H9 (cell line): ENCODE data around the gene PDE3A. TPM values are rescaled to one million over a fixed set of nuclear protein-coding genes. Genes with fewer than 3 reads are reported as not detected.

Source experiments
- DNase-seq: peaks from one replicate; pipeline ENCODE4 v3.0.0-alpha.2; 2017
- H2AFZ ChIP-seq: one replicate; pipeline ENCODE4 v1.6.1; 2013; ENCODE audit warnings: mild to moderate bottlenecking, low read length, control low read depth, moderate library complexity
- H2AK5ac ChIP-seq: 2 replicates; pipeline ENCODE4 v1.6.1; 2013; ENCODE audit warnings: low read length, control low read depth, mixed read lengths; ENCODE audit not compliant: insufficient read length
- H2BK120ac ChIP-seq: one replicate; pipeline ENCODE4 v1.6.1; 2013; ENCODE audit warnings: low read depth, mild to moderate bottlenecking, low read length, control low read depth, inconsistent platforms; ENCODE audit not compliant: poor library complexity, severe bottlenecking
- H2BK12ac ChIP-seq: 2 replicates; pipeline ENCODE4 v1.6.1; 2013; ENCODE audit warnings: low read length, control low read depth, mixed read lengths, low read depth; ENCODE audit not compliant: insufficient read length
- H2BK15ac ChIP-seq: 2 replicates; pipeline ENCODE4 v1.6.1; 2013; ENCODE audit warnings: low read depth, low read length, control low read depth
- H2BK20ac ChIP-seq: one replicate; pipeline ENCODE4 v1.6.1; 2013; ENCODE audit warnings: low read depth, mild to moderate bottlenecking, low read length, control low read depth, inconsistent platforms; ENCODE audit not compliant: poor library complexity, severe bottlenecking
- H2BK5ac ChIP-seq: 2 replicates; pipeline ENCODE4 v1.6.1; 2013; ENCODE audit warnings: low read length, control low read depth, mixed read lengths; ENCODE audit not compliant: insufficient read length
- H3K14ac ChIP-seq: 2 replicates; pipeline ENCODE4 v1.6.1; 2013; ENCODE audit warnings: low read length, control low read depth; ENCODE audit not compliant: insufficient read depth
- H3K18ac ChIP-seq: 2 replicates; pipeline ENCODE4 v1.6.1; 2013; ENCODE audit warnings: low read depth, mild to moderate bottlenecking, mixed read lengths, low read length, control low read depth; ENCODE audit not compliant: insufficient read length
- H3K23ac ChIP-seq: 2 replicates; pipeline ENCODE4 v1.6.1; 2013; ENCODE audit warnings: low read length, control low read depth, mixed read lengths, low read depth; ENCODE audit not compliant: insufficient read length
- H3K23me2 ChIP-seq: 2 replicates; pipeline ENCODE4 v1.6.1; 2013; ENCODE audit warnings: low read depth, mild to moderate bottlenecking, mixed read lengths, low read length, control low read depth; ENCODE audit not compliant: insufficient read length, poor library complexity, severe bottlenecking
- H3K27ac ChIP-seq: 2 replicates; pipeline ENCODE4 v1.5.1; 2013; ENCODE audit warnings: low read length, control low read depth, mixed read lengths, low read depth; ENCODE audit not compliant: insufficient read length
- H3K27me3 ChIP-seq: 2 replicates; pipeline ENCODE4 v1.6.1; 2013; ENCODE audit warnings: low read length, control low read depth, inconsistent platforms; ENCODE audit not compliant: insufficient read depth
- H3K4ac ChIP-seq: 2 replicates; pipeline ENCODE4 v1.6.1; 2013; ENCODE audit warnings: low read depth, mild to moderate bottlenecking, control low read depth, inconsistent platforms, low read length, moderate library complexity
- H3K4me1 ChIP-seq: 2 replicates; pipeline ENCODE4 v1.6.1; 2013; ENCODE audit warnings: low read length, control low read depth, inconsistent platforms; ENCODE audit not compliant: insufficient read depth
- H3K4me2 ChIP-seq: 2 replicates; pipeline ENCODE4 v1.6.1; 2013; ENCODE audit warnings: low read length, control low read depth, mixed read lengths; ENCODE audit not compliant: insufficient read length, insufficient read depth
- H3K56ac ChIP-seq: 2 replicates; pipeline ENCODE4 v1.6.1; 2013; ENCODE audit warnings: low read depth, mild to moderate bottlenecking, mixed read lengths, low read length, control low read depth; ENCODE audit not compliant: insufficient read length
- H3K79me1 ChIP-seq: 2 replicates; pipeline ENCODE4 v1.6.1; 2013; ENCODE audit warnings: low read depth, mild to moderate bottlenecking, moderate library complexity, low read length, control low read depth, inconsistent platforms; ENCODE audit not compliant: insufficient read depth, poor library complexity, severe bottlenecking
- H3K79me2 ChIP-seq: 2 replicates; pipeline ENCODE4 v1.6.1; 2013; ENCODE audit warnings: low read length, control low read depth, inconsistent platforms; ENCODE audit not compliant: insufficient read depth
- H3K9ac ChIP-seq: 2 replicates; pipeline ENCODE4 v1.6.1; 2013; ENCODE audit warnings: low read length, control low read depth, mixed read lengths; ENCODE audit not compliant: insufficient read length; ENCODE audit errors: extremely low read depth
- H3K9me3 ChIP-seq: one replicate; pipeline ENCODE4 v1.6.1; 2013; ENCODE audit warnings: low read depth, low read length, inconsistent platforms; ENCODE audit not compliant: control insufficient read depth
- H3T11ph ChIP-seq: one replicate; pipeline ENCODE4 v1.6.1; 2013; ENCODE audit warnings: mild to moderate bottlenecking, low read length, control low read depth, inconsistent platforms
- H4K20me1 ChIP-seq: one replicate; pipeline ENCODE4 v1.6.1; 2013; ENCODE audit not compliant: control insufficient read depth, insufficient read length, insufficient read depth
- H4K5ac ChIP-seq: 2 replicates; pipeline ENCODE4 v1.6.1; 2013; ENCODE audit warnings: low read depth, mild to moderate bottlenecking, mixed read lengths, low read length, control low read depth; ENCODE audit not compliant: insufficient read length
- H4K8ac ChIP-seq: replicated peaks from 2 replicates; pipeline ENCODE4 v1.6.1; 2013; ENCODE audit warnings: low read length, control low read depth, mixed read lengths, low read depth; ENCODE audit not compliant: insufficient read length
- H4K91ac ChIP-seq: 2 replicates; pipeline ENCODE4 v1.6.1; 2013; ENCODE audit warnings: low read depth, mild to moderate bottlenecking, moderate library complexity, mixed read lengths, low read length, control low read depth; ENCODE audit not compliant: insufficient read length
- H3K27ac Mint-ChIP-seq, 3 experiments: 2 replicates in 2 of 3; 3 replicates in 1 of 3; pipeline ENCODE4 v1.8.0; 2020 to 2021; ENCODE audit warnings: mixed read lengths in 3 of 3, mild to moderate bottlenecking in 1 of 3, moderate library complexity in 1 of 3
- H3K27me3 Mint-ChIP-seq: 2 replicates; pipeline ENCODE4 v1.8.0; 2021; ENCODE audit warnings: low read depth, mild to moderate bottlenecking, moderate library complexity, mixed read lengths
- H3K36me3 Mint-ChIP-seq, 3 experiments: 2 replicates in 2 of 3; 3 replicates in 1 of 3; pipeline ENCODE4 v1.8.0; 2020 to 2021; ENCODE audit warnings: low read depth in 3 of 3, mixed read lengths in 3 of 3; ENCODE audit not compliant: insufficient read depth in 1 of 3
- H3K4me1 Mint-ChIP-seq, 2 experiments: 2 replicates each; pipeline ENCODE4 v1.8.0; 2020; ENCODE audit warnings: mixed read lengths in 2 of 2
- H3K4me3 Mint-ChIP-seq, 2 experiments: 2 replicates in 1 of 2; 3 replicates in 1 of 2; pipeline ENCODE4 v1.8.0; 2020 to 2021; ENCODE audit warnings: mild to moderate bottlenecking in 2 of 2, mixed read lengths in 2 of 2, moderate library complexity in 1 of 2
- H3K9me3 Mint-ChIP-seq, 2 experiments: 2 replicates in 1 of 2; 3 replicates in 1 of 2; pipeline ENCODE4 v1.8.0; 2020; ENCODE audit warnings: mild to moderate bottlenecking in 2 of 2, mixed read lengths in 2 of 2, moderate library complexity in 1 of 2
- WGBS: extraction: QIAGEN DNeasy Blood & Tissue Kit; methylation state at CpG from one replicate; pipeline ENCODE4 v1.1.7; 2013; ENCODE audit warnings: missing lambda C conversion rate, low lambda C conversion rate, mixed read lengths; ENCODE audit not compliant: insufficient read length; ENCODE audit errors: extremely low coverage; 5-methylcytosine and 5-hydroxymethylcytosine counted together
- total RNA-seq: library from RNA; stranded (reverse); gene quantifications from 2 replicates; pipeline ENCODE4 v1.2.1, GENCODE V29; 2021
- TF ChIP-seq, protein P1 (sequence below): fragments of 200-600 bp; sonication (generic); conservative IDR thresholded peaks from 3 replicates; pipeline ENCODE4 v1.8.0; 2021; ENCODE audit warnings: antibody characterized with exemption, mild to moderate bottlenecking

Gene PDE3A
- total RNA-seq, 1 experiment from 2014 or later: 3.0 TPM

DNA sequence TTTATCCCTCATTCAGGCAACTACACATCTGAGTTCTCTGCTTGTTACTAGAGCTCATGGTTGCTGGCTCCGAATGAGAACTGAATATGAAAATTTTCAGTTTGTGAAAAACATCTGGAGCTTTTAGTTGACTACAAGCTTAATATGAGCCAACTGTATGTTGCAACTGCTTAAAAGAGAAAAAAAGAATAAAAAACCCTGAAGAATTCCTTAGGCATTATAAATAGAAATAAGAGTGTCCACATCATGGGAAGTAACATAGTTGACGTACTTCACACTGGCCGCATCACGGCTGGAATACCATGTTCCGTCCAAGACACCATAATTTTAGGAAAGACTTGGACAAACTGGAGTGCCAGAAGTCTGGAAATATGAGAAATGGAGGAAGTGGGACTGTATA is 57.9 kb downstream of the PDE3A start:
- WGBS: no CpG with 5 or more reads among the region's 5 CpGs
- no peak for DNase-seq
- Mint-ChIP-seq H3K27ac (no peak overlapping the region), H3K9me3 (no peaks in the 10 kb centered on the region), H3K4me3 (no peak overlapping the region), H3K27me3 (no peaks in the 10 kb centered on the region), H3K4me1 (peaks cover 38 to 41% of the 10 kb centered on the region in 2 experiments), H3K36me3 (no peaks in the 10 kb centered on the region)
- Histone ChIP-seq H4K91ac (no peak overlapping the region), H3K79me1 (no peaks in the 10 kb centered on the region), H3K4ac (no peak overlapping the region), H3K23ac (no peak overlapping the region), H3K9me3 (no peaks in the 10 kb centered on the region), H2AFZ (no peak overlapping the region), H4K5ac (no peak overlapping the region), H3K56ac (no peak overlapping the region), H2BK12ac (no peak overlapping the region), H2AK5ac (no peak overlapping the region), H4K20me1 (no peaks in the 10 kb centered on the region), H2BK5ac (no peak overlapping the region), H2BK120ac (no peak overlapping the region), H3K79me2 (no peaks in the 10 kb centered on the region), H3K4me2 (no peak overlapping the region), H3K14ac (no peak overlapping the region), H3K27ac (no peak overlapping the region), H2BK15ac (no peak overlapping the region), H2BK20ac (no peak overlapping the region), H3T11ph (no peak overlapping the region), H3K4me1 (no peaks in the 10 kb centered on the region), H3K18ac (no peak overlapping the region), H3K9ac (no peak overlapping the region), H3K27me3 (no peaks in the 10 kb centered on the region), H4K8ac (no peak overlapping the region), H3K23me2 (no peaks in the 10 kb centered on the region)
- TF ChIP-seq, protein P1, sequence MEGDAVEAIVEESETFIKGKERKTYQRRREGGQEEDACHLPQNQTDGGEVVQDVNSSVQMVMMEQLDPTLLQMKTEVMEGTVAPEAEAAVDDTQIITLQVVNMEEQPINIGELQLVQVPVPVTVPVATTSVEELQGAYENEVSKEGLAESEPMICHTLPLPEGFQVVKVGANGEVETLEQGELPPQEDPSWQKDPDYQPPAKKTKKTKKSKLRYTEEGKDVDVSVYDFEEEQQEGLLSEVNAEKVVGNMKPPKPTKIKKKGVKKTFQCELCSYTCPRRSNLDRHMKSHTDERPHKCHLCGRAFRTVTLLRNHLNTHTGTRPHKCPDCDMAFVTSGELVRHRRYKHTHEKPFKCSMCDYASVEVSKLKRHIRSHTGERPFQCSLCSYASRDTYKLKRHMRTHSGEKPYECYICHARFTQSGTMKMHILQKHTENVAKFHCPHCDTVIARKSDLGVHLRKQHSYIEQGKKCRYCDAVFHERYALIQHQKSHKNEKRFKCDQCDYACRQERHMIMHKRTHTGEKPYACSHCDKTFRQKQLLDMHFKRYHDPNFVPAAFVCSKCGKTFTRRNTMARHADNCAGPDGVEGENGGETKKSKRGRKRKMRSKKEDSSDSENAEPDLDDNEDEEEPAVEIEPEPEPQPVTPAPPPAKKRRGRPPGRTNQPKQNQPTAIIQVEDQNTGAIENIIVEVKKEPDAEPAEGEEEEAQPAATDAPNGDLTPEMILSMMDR: no peak
